Measurements from ENCODE around the gene HS2ST1.
"Not testable (repeated sequence)": the region's sequence is repeated elsewhere in the genome, so short reads cannot be mapped to it uniquely, and the experiment has no call there.

Gene HS2ST1

DNA sequence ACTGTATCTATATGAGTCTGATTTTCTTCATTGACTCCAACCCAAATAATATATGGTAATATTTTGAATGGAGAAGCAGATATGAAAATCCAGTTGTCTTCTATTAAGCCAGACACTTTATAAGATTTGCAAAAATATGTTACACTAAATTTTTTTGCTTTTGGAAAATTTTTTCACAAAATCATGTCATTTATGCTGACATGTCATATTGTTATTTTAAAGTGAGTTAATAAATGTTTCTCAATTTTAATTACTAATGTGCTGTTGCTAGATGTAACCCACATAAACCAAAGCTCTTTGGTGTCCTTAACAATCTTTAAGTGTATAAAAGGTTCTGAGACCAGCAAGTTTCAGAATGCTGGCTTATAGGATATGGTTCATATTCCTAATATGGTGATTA lies 142.5 kb downstream of the HS2ST1 start:
- Histone ChIP-seq H3K9me3 (ENCODE audit: control extremely low read depth in 1 of 5, control insufficient read depth in 4 of 5, insufficient read depth in 2 of 5, low read depth in 1 of 5, low read length in 4 of 5) (peaks cover 0 to 3% (median 0%) of the 10 kb centered on the region in 5 experiments), H3K27me3 (replicated peaks in 2 of 5; ENCODE audit: control insufficient read depth in 4 of 5, insufficient read depth in 5 of 5, low read length in 4 of 5) (no peaks in the 10 kb centered on the region), H3K4me3 (ENCODE audit: control insufficient read depth in 1 of 7, extremely low read depth in 1 of 7, insufficient read depth in 4 of 7, low read depth in 2 of 7, low read length in 6 of 7) (no peak overlapping the region), H3K36me3 (ENCODE audit: control insufficient read depth in 4 of 4, insufficient read depth in 4 of 4, low read length in 3 of 4) (peaks cover 0 to 6% (median 0%) of the 10 kb centered on the region in 4 experiments), H3K4me1 (ENCODE audit: control extremely low read depth in 1 of 4, control insufficient read depth in 4 of 4, insufficient read depth in 4 of 4, low read length in 3 of 4) (no peaks in the 10 kb centered on the region), H3K27ac (ENCODE audit: insufficient read depth in 1 of 2, low read depth in 1 of 2, low read length in 2 of 2, poor library complexity in 1 of 2, severe bottlenecking in 2 of 2) (no peak overlapping the region)
- ChIA-PET POLR2A (no interaction called here), CTCF (no interaction called here)
- no peak for DNase-seq

DNA sequence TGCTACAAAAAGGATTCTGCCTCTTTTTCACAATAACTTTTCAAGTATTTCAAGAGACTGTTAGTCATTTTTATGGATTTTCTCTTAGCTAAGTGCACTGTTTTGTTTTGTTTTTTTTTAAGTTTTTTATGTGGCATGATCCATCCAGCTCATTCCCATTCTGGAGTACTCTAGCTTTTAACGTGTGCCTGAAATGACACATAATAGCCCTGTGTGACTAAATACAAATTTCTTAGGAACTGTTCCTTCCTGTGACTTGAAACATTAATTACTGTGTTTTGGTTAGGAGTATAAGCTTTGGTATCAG lies 143.9 kb downstream of the HS2ST1 start:
- POLR2A ChIA-PET: no interaction called here
- CTCF ChIA-PET: interaction anchor here (0.6 kb wide), 1 partner anchor 277 kb away, joined by 3 read pairs; no protein-coding TSS in a partner anchor
- H3K36me3 ChIP-seq (ENCODE audit: control insufficient read depth in 4 of 4, insufficient read depth in 4 of 4, low read length in 3 of 4): peaks cover 0 to 6% (median under 1%) of the 10 kb centered on the region in 4 experiments
- H3K4me1 ChIP-seq (ENCODE audit: control extremely low read depth in 1 of 4, control insufficient read depth in 4 of 4, insufficient read depth in 4 of 4, low read length in 3 of 4): no peaks in the 10 kb centered on the region
- H3K9me3 ChIP-seq (ENCODE audit: control extremely low read depth in 1 of 5, control insufficient read depth in 4 of 5, insufficient read depth in 2 of 5, low read depth in 1 of 5, low read length in 4 of 5): peaks cover 0 to 14% (median 2%) of the 10 kb centered on the region in 5 experiments
- H3K27ac ChIP-seq (ENCODE audit: insufficient read depth in 1 of 2, low read depth in 1 of 2, low read length in 2 of 2, poor library complexity in 1 of 2, severe bottlenecking in 2 of 2): no peak overlapping the region
- DNase-seq: no peak
- no peak overlapping the region for H3K4me3 ChIP-seq (ENCODE audit: control insufficient read depth in 1 of 7, extremely low read depth in 1 of 7, insufficient read depth in 4 of 7, low read depth in 2 of 7, low read length in 6 of 7)
- 100% methylated on average over 1 of the region's 1 CpG for WGBS (ENCODE audit: insufficient coverage)
- no peaks in the 10 kb centered on the region for H3K27me3 ChIP-seq (replicated peaks in 2 of 5; ENCODE audit: control insufficient read depth in 4 of 5, insufficient read depth in 5 of 5, low read length in 4 of 5)

DNA sequence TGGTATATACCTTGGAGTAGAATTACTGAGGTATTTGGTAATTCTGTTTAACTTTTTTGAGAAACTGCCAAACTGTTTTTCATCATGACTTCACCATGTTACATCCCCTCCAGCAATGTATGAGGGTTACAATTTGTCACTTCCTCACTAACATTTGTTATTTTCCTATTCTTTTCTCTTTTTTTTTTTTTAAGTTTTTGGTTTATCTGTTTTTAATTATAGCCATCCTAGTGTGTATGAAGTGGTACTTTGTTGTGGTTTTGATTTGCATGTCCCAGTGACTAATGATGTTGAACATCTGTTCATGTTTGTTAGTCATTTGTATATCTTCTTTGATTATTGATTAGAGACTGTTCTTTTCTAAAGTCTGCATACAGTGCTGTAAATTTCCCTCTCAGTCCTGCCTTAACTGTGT lies 147.3 kb downstream of the HS2ST1 start:
- H3K4me1 ChIP-seq (ENCODE audit: control extremely low read depth in 1 of 4, control insufficient read depth in 4 of 4, insufficient read depth in 4 of 4, low read length in 3 of 4): no peaks in the 10 kb centered on the region
- ChIA-PET CTCF (no interaction called here), POLR2A (no interaction called here)
- H3K4me3 ChIP-seq (ENCODE audit: control insufficient read depth in 1 of 7, extremely low read depth in 1 of 7, insufficient read depth in 4 of 7, low read depth in 2 of 7, low read length in 6 of 7): no peak overlapping the region
- peaks cover 0 to 3% (median 0%) of the 10 kb centered on the region in 4 experiments for H3K36me3 ChIP-seq (ENCODE audit: control insufficient read depth in 4 of 4, insufficient read depth in 4 of 4, low read length in 3 of 4)
- peak in 1 of 3 donors; percentile 21 for DNase-seq
- no peak overlapping the region for H3K27ac ChIP-seq (ENCODE audit: insufficient read depth in 1 of 2, low read depth in 1 of 2, low read length in 2 of 2, poor library complexity in 1 of 2, severe bottlenecking in 2 of 2)
- H3K27me3 ChIP-seq (replicated peaks in 2 of 5; ENCODE audit: control insufficient read depth in 4 of 5, insufficient read depth in 5 of 5, low read length in 4 of 5): no peaks in the 10 kb centered on the region
- peaks cover 0 to 11% (median 2%) of the 10 kb centered on the region in 5 experiments for H3K9me3 ChIP-seq (ENCODE audit: control extremely low read depth in 1 of 5, control insufficient read depth in 4 of 5, insufficient read depth in 2 of 5, low read depth in 1 of 5, low read length in 4 of 5)

DNA sequence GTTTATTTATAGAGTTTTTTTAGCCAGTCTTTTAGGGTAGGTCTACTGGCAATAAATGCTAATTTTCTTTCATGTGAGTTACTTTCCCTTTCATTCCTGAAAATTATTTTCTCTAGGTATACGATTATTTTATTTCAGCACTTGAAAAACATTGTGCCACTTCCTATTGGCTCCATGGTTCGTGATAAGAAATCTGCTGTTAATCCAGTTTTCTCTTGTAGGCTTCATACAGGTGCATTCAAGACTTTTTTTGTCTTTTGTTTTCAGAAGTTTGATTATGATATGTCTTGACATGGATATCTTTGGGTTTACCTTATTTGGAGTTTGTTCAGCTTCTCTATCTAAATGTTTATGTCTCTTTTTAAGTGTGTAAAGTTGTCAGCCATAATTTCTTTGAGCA lies 148.3 kb downstream of the HS2ST1 start:
- CTCF ChIA-PET: no interaction called here
- WGBS (ENCODE audit: insufficient coverage): 95% methylated on average over 2 of the region's 2 CpGs
- peaks cover 0 to 11% (median 2%) of the 10 kb centered on the region in 5 experiments for H3K9me3 ChIP-seq (ENCODE audit: control extremely low read depth in 1 of 5, control insufficient read depth in 4 of 5, insufficient read depth in 2 of 5, low read depth in 1 of 5, low read length in 4 of 5)

DNA sequence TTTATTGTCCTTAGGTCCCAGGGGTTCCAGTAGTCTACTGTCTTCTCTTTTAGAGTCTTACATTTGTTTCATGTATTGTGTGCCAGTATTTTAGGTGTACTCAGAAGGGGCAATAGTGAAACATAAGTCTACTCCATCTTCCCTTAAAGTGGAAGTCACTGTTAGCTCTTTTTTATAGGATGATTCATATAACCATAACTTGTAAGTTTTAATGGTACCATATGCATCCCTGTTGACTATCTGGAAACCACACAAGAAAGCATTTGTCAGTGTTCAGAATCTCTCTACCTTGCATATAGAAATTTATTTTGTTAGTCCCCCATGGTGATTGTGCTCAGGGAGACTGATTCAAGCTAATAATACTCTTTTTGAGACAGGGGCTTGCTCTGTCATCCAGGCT lies 149.9 kb downstream of the HS2ST1 start:
- no peaks in the 10 kb centered on the region for H3K4me1 ChIP-seq (ENCODE audit: control extremely low read depth in 1 of 4, control insufficient read depth in 4 of 4, insufficient read depth in 4 of 4, low read length in 3 of 4)
- H3K27ac ChIP-seq (ENCODE audit: insufficient read depth in 1 of 2, low read depth in 1 of 2, low read length in 2 of 2, poor library complexity in 1 of 2, severe bottlenecking in 2 of 2): no peak overlapping the region
- H3K36me3 ChIP-seq (ENCODE audit: control insufficient read depth in 4 of 4, insufficient read depth in 4 of 4, low read length in 3 of 4): peaks cover 0 to 3% (median 0%) of the 10 kb centered on the region in 4 experiments
- no peaks in the 10 kb centered on the region for H3K27me3 ChIP-seq (replicated peaks in 2 of 5; ENCODE audit: control insufficient read depth in 4 of 5, insufficient read depth in 5 of 5, low read length in 4 of 5)
- POLR2A ChIA-PET: no interaction called here
- peaks cover 0 to 11% (median 2%) of the 10 kb centered on the region in 5 experiments for H3K9me3 ChIP-seq (ENCODE audit: control extremely low read depth in 1 of 5, control insufficient read depth in 4 of 5, insufficient read depth in 2 of 5, low read depth in 1 of 5, low read length in 4 of 5)
- no peak for DNase-seq
- CTCF ChIA-PET: no interaction called here
- H3K4me3 ChIP-seq (ENCODE audit: control insufficient read depth in 1 of 7, extremely low read depth in 1 of 7, insufficient read depth in 4 of 7, low read depth in 2 of 7, low read length in 6 of 7): no peak overlapping the region

More for the DNA sequence above, 148.3 kb downstream of the HS2ST1 start:
- Histone ChIP-seq H3K4me3 (ENCODE audit: control insufficient read depth in 1 of 7, extremely low read depth in 1 of 7, insufficient read depth in 4 of 7, low read depth in 2 of 7, low read length in 6 of 7) (no peak overlapping the region), H3K27ac (ENCODE audit: insufficient read depth in 1 of 2, low read depth in 1 of 2, low read length in 2 of 2, poor library complexity in 1 of 2, severe bottlenecking in 2 of 2) (no peak overlapping the region), H3K36me3 (ENCODE audit: control insufficient read depth in 4 of 4, insufficient read depth in 4 of 4, low read length in 3 of 4) (peaks cover 0 to 3% (median 0%) of the 10 kb centered on the region in 4 experiments), H3K4me1 (ENCODE audit: control extremely low read depth in 1 of 4, control insufficient read depth in 4 of 4, insufficient read depth in 4 of 4, low read length in 3 of 4) (no peaks in the 10 kb centered on the region), H3K27me3 (replicated peaks in 2 of 5; ENCODE audit: control insufficient read depth in 4 of 5, insufficient read depth in 5 of 5, low read length in 4 of 5) (no peaks in the 10 kb centered on the region)
- POLR2A ChIA-PET: no interaction called here
- DNase-seq: peak in 1 of 3 donors; percentile 9

DNA sequence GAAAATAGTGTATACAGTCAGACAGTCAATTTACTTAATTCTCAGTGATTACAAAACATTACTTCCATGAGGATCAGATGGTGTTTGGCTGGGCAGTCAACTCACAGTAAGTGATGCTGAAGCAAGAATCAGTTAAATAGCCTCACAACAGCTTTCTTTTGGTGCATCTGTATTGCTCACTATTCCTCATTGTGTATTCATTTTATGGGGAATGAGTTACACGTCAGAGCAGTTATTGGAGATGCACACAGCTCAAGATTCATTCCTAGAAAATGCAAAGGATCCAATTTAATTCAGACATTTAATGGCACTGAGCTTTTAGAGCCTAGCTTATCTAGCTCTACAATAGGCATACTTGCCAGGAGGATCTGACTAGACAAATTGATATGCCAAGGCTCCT lies 150.6 kb downstream of the HS2ST1 start:
- Histone ChIP-seq H3K36me3 (ENCODE audit: control insufficient read depth in 4 of 4, insufficient read depth in 4 of 4, low read length in 3 of 4) (peaks cover 0 to 3% (median 0%) of the 10 kb centered on the region in 4 experiments), H3K9me3 (ENCODE audit: control extremely low read depth in 1 of 5, control insufficient read depth in 4 of 5, insufficient read depth in 2 of 5, low read depth in 1 of 5, low read length in 4 of 5) (peaks cover 0 to 11% (median 2%) of the 10 kb centered on the region in 5 experiments), H3K4me1 (ENCODE audit: control extremely low read depth in 1 of 4, control insufficient read depth in 4 of 4, insufficient read depth in 4 of 4, low read length in 3 of 4) (no peaks in the 10 kb centered on the region), H3K4me3 (ENCODE audit: control insufficient read depth in 1 of 7, extremely low read depth in 1 of 7, insufficient read depth in 4 of 7, low read depth in 2 of 7, low read length in 6 of 7) (no peak overlapping the region), H3K27ac (ENCODE audit: insufficient read depth in 1 of 2, low read depth in 1 of 2, low read length in 2 of 2, poor library complexity in 1 of 2, severe bottlenecking in 2 of 2) (no peak overlapping the region), H3K27me3 (replicated peaks in 2 of 5; ENCODE audit: control insufficient read depth in 4 of 5, insufficient read depth in 5 of 5, low read length in 4 of 5) (no peaks in the 10 kb centered on the region)
- 100% methylated on average over 1 of the region's 1 CpG for WGBS (ENCODE audit: insufficient coverage)
- ChIA-PET POLR2A (no interaction called here), CTCF (interaction anchor here (1.2 kb wide), 1 partner anchor 19 kb away, joined by 3 read pairs; no protein-coding TSS in a partner anchor)
- DNase-seq: no peak

DNA sequence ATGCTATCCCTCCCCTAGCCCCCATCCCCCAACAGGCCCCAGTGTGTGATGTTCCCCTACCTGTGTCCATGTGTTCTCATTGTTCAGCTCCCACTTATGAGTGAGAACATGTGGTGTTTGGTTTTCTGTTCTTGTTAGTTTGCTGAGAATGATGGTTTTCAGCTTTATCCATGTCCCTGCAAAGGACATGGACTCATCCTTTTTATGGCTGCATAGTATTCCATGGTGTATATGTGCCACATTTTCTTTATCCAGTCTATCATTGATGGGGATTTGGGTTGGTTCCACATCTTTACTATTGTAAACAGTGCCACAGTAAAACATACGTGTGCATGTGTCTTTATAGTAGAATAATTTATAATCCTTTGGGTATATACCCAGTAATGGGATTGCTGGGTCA lies 152.3 kb downstream of the HS2ST1 start:
- H3K4me3 ChIP-seq (ENCODE audit: control insufficient read depth in 1 of 7, extremely low read depth in 1 of 7, insufficient read depth in 4 of 7, low read depth in 2 of 7, low read length in 6 of 7); POLR2A ChIA-PET; CTCF ChIA-PET; H3K36me3 ChIP-seq (ENCODE audit: control insufficient read depth in 4 of 4, insufficient read depth in 4 of 4, low read length in 3 of 4); H3K4me1 ChIP-seq (ENCODE audit: control extremely low read depth in 1 of 4, control insufficient read depth in 4 of 4, insufficient read depth in 4 of 4, low read length in 3 of 4); H3K27me3 ChIP-seq (replicated peaks in 2 of 5; ENCODE audit: control insufficient read depth in 4 of 5, insufficient read depth in 5 of 5, low read length in 4 of 5); DNase-seq; H3K27ac ChIP-seq (ENCODE audit: insufficient read depth in 1 of 2, low read depth in 1 of 2, low read length in 2 of 2, poor library complexity in 1 of 2, severe bottlenecking in 2 of 2): not testable (repeated sequence)
- WGBS (ENCODE audit: insufficient coverage): no CpG with 5 or more reads among the region's 1 CpG
- peaks cover 0 to 11% (median 2%) of the 10 kb centered on the region in 5 experiments for H3K9me3 ChIP-seq (ENCODE audit: control extremely low read depth in 1 of 5, control insufficient read depth in 4 of 5, insufficient read depth in 2 of 5, low read depth in 1 of 5, low read length in 4 of 5)
